ENCODE results near the gene ASCL2. TPM values are rescaled to one million over a fixed set of nuclear protein-coding genes. Genes with fewer than 3 reads are reported as not detected.

ASCL2 gene
- total RNA-seq, 2 donors from 2014 or later: 3.0 TPM; not detected in 1

Other genes with a start within 250 kb of the ASCL2 start
- 10 to 100 TPM; 10.6 to 84.0 TPM for gene IGF2, start 131.2 kb downstream of the ASCL2 start, total RNA-seq
- over 10,000 TPM in 1 of 2 donors, 1,000 to 10,000 TPM in 1; 1,947 to 16,276 TPM for gene INS, start 109.4 kb downstream of the ASCL2 start, total RNA-seq
- gene TH, start 98.8 kb downstream of the ASCL2 start, total RNA-seq: under 1 TPM in 1 of 2 donors, not detected in 1; 0.66 TPM
- under 1 TPM; 0.26 to 0.33 TPM for gene C11orf21, start 31.3 kb upstream of the ASCL2 start, total RNA-seq
- 1 to 10 TPM in 1 of 2 donors, not detected in 1; 5.9 TPM for gene TSPAN32, start 31.4 kb upstream of the ASCL2 start, total RNA-seq
- gene CD81, start 106.7 kb upstream of the ASCL2 start, total RNA-seq: 100 to 1,000 TPM; 217 to 332 TPM
- gene TSSC4, start 130.2 kb upstream of the ASCL2 start, total RNA-seq: 10 to 100 TPM; 21.5 to 25.7 TPM
- gene TRPM5, start 173.9 kb upstream of the ASCL2 start, total RNA-seq: 1 to 10 TPM in 1 of 2 donors, under 1 TPM in 1; under 0.01 to 2.6 TPM
- 10 to 100 TPM; 38.9 to 46.1 TPM for gene KCNQ1, start 174.4 kb upstream of the ASCL2 start, total RNA-seq